Neutrophil (primary cell): ENCODE results near the gene DMAC2.
"Not testable (repeated sequence)": the region's sequence is repeated elsewhere in the genome, so short reads cannot be mapped to it uniquely, and the experiment has no call there.

Source experiments
- H3K27ac ChIP-seq: fragments of 200-600 bp; sonication (generic); 2 replicates; pipeline ENCODE4 v1.5.1; 2016; ENCODE audit warnings: mild to moderate bottlenecking, moderate library complexity
- H3K27me3 ChIP-seq: fragments of 200-600 bp; sonication (generic); 2 replicates; pipeline ENCODE4 v1.6.0; 2016; ENCODE audit warnings: mild to moderate bottlenecking
- H3K36me3 ChIP-seq: fragments of 200-600 bp; sonication (generic); 2 replicates; pipeline ENCODE4 v1.5.1; 2017
- H3K4me1 ChIP-seq, 2 experiments: fragments of 200-600 bp in 1 of 2; sonication (generic) in 1 of 2; 1 replicate in 1 of 2; 2 replicates in 1 of 2; pipeline versions ENCODE4 v1.5.1 to v1.6.1; 2013 to 2016; ENCODE audit warnings: low read depth in 1 of 2, low read length in 1 of 2, mild to moderate bottlenecking in 1 of 2, moderate library complexity in 1 of 2; ENCODE audit not compliant: control insufficient read depth in 1 of 2, insufficient read depth in 1 of 2
- H3K4me3 ChIP-seq, 2 experiments: fragments of 200-600 bp in 1 of 2; sonication (generic) in 1 of 2; 1 replicate in 1 of 2; 2 replicates in 1 of 2; pipeline ENCODE4 v1.5.1; 2013 to 2016; ENCODE audit warnings: low read depth in 1 of 2, low read length in 1 of 2, mild to moderate bottlenecking in 1 of 2, moderate library complexity in 1 of 2
- H3K9me3 ChIP-seq: fragments of 200-600 bp; sonication (generic); 2 replicates; pipeline ENCODE4 v1.5.1; 2016
- TF ChIP-seq, protein P1 (sequence below): fragments of 200-600 bp; sonication (generic); IDR thresholded peaks from 2 replicates; pipeline ENCODE4 v1.5.1; 2016; ENCODE audit warnings: antibody characterized with exemption

The DMAC2 gene

DNA sequence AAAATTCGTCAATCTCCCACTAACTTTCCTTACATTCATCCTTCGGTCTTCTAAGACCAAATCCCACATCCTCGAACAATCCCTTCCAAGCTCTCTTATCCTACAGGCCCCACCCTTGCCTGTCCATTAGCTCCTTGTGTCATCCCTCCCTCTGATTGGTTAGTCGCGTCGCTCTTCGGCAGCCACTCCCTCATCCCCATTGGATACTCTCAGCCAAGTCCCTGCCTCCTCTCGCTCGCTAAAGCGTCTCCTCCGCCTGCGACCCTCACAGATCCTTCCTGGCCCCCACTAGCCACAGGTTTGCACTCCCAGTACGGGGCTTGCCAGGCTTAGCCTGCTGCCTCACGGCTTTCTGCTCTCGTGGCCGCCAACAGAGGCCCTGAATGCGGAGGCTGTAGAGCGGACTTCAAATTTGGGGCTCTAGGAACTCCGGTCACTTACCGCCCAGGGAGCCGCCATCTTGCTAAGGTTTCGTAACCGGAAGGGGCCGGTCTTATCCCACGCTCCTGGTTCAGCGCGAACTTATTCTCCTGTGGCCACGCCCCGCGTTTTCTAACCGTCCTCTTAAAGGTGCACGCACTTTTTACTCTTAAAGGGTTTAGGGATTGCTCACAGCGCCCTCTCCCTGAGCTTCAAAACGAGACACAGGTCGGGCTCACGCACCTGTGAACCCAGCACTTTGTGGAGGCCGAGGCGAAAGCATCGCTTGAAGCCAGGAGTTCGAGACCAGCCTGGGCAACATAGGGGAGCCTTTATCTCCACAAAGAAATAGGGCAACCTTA, at the start of gene DMAC2:
DMAC2 (minus strand) TSS at position 472 of the 782 bp plus-strand sequence; CDS start at position 459, 13 bp downstream.
- peak within 1 kb of the TSS; percentile 77 to 81 for H3K4me3 ChIP-seq
- H3K36me3 ChIP-seq, result no peaks in the 10 kb centered on the region
- H3K27me3 ChIP-seq, result no peaks in the 10 kb centered on the region
- H3K9me3 ChIP-seq, result no peaks in the 10 kb centered on the region
- peak within 1 kb of the TSS; percentile 86 for H3K27ac ChIP-seq
- TF ChIP-seq, protein P1, sequence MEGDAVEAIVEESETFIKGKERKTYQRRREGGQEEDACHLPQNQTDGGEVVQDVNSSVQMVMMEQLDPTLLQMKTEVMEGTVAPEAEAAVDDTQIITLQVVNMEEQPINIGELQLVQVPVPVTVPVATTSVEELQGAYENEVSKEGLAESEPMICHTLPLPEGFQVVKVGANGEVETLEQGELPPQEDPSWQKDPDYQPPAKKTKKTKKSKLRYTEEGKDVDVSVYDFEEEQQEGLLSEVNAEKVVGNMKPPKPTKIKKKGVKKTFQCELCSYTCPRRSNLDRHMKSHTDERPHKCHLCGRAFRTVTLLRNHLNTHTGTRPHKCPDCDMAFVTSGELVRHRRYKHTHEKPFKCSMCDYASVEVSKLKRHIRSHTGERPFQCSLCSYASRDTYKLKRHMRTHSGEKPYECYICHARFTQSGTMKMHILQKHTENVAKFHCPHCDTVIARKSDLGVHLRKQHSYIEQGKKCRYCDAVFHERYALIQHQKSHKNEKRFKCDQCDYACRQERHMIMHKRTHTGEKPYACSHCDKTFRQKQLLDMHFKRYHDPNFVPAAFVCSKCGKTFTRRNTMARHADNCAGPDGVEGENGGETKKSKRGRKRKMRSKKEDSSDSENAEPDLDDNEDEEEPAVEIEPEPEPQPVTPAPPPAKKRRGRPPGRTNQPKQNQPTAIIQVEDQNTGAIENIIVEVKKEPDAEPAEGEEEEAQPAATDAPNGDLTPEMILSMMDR, result peak; percentile 57
- peaks cover 22 to 32% of the 10 kb centered on the region in 2 experiments for H3K4me1 ChIP-seq

DNA sequence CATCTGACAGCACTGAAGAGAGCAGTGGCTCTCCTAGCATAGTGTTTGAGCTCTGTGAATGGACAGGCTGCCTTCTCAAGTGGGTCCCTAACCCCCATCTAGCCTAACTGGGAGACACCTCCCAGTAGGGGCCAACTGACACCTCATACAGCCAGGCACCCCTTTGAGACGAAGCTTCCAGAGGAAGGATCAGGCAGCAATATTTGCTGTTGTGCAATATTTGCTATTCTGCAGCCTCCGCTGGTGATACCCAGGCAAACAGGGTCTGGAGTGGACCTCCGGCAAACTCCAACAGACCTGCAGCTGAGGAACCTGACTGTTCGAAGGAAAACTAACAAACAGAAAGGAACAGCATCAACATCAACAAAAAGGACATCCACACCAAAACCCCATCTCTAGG, 47.2 kb upstream of the DMAC2 start:
- H3K4me1 ChIP-seq, H3K4me3 ChIP-seq, H3K36me3 ChIP-seq, H3K9me3 ChIP-seq, H3K27ac ChIP-seq: not testable (repeated sequence)
- H3K27me3 ChIP-seq, result peaks cover 70% of the 10 kb centered on the region

DNA sequence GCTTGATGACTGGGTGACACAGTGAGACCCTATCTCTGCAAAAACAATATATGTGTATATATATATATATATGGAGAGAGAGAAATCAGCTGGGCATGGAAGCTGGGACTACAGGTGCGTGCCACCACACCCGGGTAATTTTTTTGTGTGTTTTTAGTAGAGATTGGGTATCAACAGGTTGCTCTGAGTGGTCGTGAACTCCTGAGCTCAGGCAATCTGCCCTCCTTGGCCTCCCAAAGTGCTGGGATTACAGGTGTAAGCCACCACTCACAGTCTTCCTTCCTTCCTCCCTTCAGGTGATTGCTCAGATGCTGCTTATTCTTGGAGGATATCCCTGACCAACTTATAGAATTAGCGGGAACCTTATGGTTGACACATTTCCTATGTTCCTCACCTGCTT, 45.1 kb upstream of the DMAC2 start:
- TF ChIP-seq, protein P1, result no peak
- Histone ChIP-seq H3K27me3 (peaks cover 86% of the 10 kb centered on the region), H3K9me3 (no peaks in the 10 kb centered on the region), H3K36me3 (no peaks in the 10 kb centered on the region), H3K4me3 (no peak overlapping the region), H3K27ac (no peak overlapping the region), H3K4me1 (no peaks in the 10 kb centered on the region)

DNA sequence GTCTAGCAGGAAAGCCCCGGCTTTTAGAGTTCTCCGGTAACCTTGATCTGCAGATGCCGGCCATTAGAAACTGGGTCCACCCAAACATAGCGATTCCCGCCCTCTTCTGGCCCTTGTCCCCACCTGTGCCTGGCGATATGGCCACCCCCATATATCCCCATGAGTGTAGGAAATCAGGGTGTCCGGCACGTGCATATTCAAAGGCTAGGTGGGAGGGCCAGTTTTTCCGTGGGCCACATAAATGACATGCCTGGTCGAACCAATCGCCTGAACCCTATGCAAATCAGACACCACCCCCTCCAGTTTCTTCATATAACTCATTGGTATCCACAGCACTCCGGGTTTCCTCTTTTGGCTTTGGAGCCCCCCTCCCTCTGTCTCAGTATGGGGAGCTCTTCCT, 40.6 kb upstream of the DMAC2 start:
- no peak overlapping the region for H3K4me3 ChIP-seq
- H3K27ac ChIP-seq, result no peak overlapping the region
- H3K27me3 ChIP-seq, result peaks cover 92% of the 10 kb centered on the region
- no peaks in the 10 kb centered on the region for H3K4me1 ChIP-seq
- TF ChIP-seq, protein P1, result no peak
- H3K36me3 ChIP-seq, result no peaks in the 10 kb centered on the region
- no peaks in the 10 kb centered on the region for H3K9me3 ChIP-seq

DNA sequence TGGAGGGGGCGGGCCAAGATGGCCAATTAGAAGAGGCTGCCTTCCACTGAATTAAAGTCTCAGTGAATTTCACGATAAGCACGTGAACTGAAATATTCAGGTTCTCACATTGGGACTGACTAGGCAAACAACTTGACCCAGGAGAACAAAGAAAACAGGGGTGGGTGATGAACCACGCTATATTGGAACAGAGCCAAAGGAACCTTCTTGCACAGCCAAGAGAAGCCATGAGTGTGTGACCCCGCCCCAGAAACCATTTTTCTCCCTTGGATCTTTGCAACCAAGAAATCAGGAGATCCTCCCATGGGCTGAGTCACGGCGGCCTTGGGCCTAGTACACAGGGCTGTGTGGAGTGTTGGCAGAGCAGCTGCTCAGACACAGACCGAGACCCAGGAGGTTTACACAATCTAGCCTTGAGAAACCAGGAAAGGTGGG, 40.1 kb upstream of the DMAC2 start:
- H3K36me3 ChIP-seq, result no peaks in the 10 kb centered on the region
- H3K27ac ChIP-seq, result no peak overlapping the region
- H3K27me3 ChIP-seq, result peaks cover 92% of the 10 kb centered on the region
- no peaks in the 10 kb centered on the region for H3K9me3 ChIP-seq
- TF ChIP-seq, protein P1, result no peak
- no peaks in the 10 kb centered on the region for H3K4me1 ChIP-seq
- no peak overlapping the region for H3K4me3 ChIP-seq
